HEK293 (cell line): ENCODE measurements around the gene PDZD2.

Experiments used
- KLF16 ChIP-seq: fragments of 450-650 bp; formaldehyde crosslinking; IDR thresholded peaks from 2 replicates; pipeline ENCODE4 v1.5.1; 2017; ENCODE audit warnings: missing biosample characterization, missing genetic modification characterization
- MYNN ChIP-seq: fragments of 450-650 bp; formaldehyde crosslinking; IDR thresholded peaks from 2 replicates; pipeline ENCODE4 v1.5.1; 2016; ENCODE audit warnings: missing biosample characterization, missing genetic modification characterization, borderline replicate concordance
- TCF7L2 ChIP-seq: IDR thresholded peaks from 2 replicates; pipeline ENCODE4 v1.6.1; 2011; ENCODE audit warnings: low read depth, mild to moderate bottlenecking, inconsistent platforms, low read length, moderate library complexity, borderline replicate concordance
- YY1 ChIP-seq: fragments of 450-650 bp; formaldehyde crosslinking; IDR thresholded peaks from 2 replicates; pipeline ENCODE4 v1.5.1; 2018; ENCODE audit warnings: missing biosample characterization, missing genetic modification characterization
- ZNF24 ChIP-seq: fragments of 450-650 bp; formaldehyde crosslinking; IDR thresholded peaks from 2 replicates; pipeline ENCODE4 v1.5.1; 2016; ENCODE audit warnings: missing biosample characterization, missing genetic modification characterization
- ZNF394 ChIP-seq: fragments of 450-650 bp; formaldehyde crosslinking; IDR thresholded peaks from 2 replicates; pipeline ENCODE4 v1.5.1; 2016; ENCODE audit warnings: missing biosample characterization, missing genetic modification characterization, mild to moderate bottlenecking, moderate library complexity, borderline replicate concordance
- ZNF776 ChIP-seq: fragments of 450-650 bp; formaldehyde crosslinking; IDR thresholded peaks from 2 replicates; pipeline ENCODE4 v1.5.0; 2017; ENCODE audit warnings: missing biosample characterization, missing genetic modification characterization, borderline replicate concordance
- TF ChIP-seq, protein P1 (sequence below): fragments of 450-650 bp; formaldehyde crosslinking; IDR thresholded peaks from 2 replicates; pipeline ENCODE4 v1.5.1; 2016; ENCODE audit warnings: missing biosample characterization, missing genetic modification characterization
- TF ChIP-seq, protein P2 (sequence below): fragments of 450-650 bp; formaldehyde crosslinking; IDR thresholded peaks from 2 replicates; pipeline ENCODE4 v1.5.1; 2016; ENCODE audit warnings: missing biosample characterization, missing genetic modification characterization

DNA sequence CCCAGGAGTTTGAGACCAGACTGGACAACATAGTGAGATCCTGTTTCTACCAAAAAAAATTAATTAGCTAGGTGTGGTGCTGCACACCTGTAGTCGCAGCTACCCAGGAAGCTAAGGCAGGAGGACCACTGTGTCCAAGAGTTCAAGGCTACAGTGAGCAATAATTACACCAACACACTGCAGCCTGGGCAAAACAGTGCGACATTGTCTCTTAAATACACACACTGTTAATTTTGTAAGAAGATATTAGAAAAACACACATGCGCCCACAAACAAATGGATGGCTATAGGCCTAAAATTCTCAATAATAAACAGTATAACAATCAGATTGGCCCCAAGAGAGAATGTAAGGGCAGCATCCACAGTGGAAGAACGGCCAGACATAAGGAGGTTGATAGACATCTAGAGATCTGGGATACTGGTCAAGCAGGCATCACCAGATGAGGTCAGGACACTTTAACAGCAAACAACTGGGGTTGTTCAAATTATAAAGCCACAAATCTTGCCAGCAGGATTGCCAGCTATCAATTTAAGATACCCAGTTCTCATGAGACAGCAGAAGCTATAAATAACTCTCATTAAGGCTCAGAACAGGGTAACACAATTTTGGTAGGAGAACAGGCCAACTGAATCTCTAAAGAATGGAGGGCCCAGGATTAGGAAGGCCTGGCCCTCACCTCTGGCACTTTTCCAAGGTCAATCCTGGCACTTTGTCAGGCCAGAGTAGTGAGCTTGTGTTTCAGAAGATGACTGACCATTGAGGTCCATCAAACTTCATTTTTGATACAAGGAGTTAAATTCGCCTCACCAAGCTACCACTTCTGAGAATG lies 505.7 kb downstream of the PDZD2 start:
- TF ChIP-seq MYNN: no peak
- no peak for TF ChIP-seq ZNF24
- TF ChIP-seq, protein P1, sequence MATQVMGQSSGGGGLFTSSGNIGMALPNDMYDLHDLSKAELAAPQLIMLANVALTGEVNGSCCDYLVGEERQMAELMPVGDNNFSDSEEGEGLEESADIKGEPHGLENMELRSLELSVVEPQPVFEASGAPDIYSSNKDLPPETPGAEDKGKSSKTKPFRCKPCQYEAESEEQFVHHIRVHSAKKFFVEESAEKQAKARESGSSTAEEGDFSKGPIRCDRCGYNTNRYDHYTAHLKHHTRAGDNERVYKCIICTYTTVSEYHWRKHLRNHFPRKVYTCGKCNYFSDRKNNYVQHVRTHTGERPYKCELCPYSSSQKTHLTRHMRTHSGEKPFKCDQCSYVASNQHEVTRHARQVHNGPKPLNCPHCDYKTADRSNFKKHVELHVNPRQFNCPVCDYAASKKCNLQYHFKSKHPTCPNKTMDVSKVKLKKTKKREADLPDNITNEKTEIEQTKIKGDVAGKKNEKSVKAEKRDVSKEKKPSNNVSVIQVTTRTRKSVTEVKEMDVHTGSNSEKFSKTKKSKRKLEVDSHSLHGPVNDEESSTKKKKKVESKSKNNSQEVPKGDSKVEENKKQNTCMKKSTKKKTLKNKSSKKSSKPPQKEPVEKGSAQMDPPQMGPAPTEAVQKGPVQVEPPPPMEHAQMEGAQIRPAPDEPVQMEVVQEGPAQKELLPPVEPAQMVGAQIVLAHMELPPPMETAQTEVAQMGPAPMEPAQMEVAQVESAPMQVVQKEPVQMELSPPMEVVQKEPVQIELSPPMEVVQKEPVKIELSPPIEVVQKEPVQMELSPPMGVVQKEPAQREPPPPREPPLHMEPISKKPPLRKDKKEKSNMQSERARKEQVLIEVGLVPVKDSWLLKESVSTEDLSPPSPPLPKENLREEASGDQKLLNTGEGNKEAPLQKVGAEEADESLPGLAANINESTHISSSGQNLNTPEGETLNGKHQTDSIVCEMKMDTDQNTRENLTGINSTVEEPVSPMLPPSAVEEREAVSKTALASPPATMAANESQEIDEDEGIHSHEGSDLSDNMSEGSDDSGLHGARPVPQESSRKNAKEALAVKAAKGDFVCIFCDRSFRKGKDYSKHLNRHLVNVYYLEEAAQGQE (tag by site-specific recombination): no peak
- no peak for TF ChIP-seq TCF7L2
- no peak for TF ChIP-seq YY1 (tag by site-specific recombination)
- TF ChIP-seq, protein P2, sequence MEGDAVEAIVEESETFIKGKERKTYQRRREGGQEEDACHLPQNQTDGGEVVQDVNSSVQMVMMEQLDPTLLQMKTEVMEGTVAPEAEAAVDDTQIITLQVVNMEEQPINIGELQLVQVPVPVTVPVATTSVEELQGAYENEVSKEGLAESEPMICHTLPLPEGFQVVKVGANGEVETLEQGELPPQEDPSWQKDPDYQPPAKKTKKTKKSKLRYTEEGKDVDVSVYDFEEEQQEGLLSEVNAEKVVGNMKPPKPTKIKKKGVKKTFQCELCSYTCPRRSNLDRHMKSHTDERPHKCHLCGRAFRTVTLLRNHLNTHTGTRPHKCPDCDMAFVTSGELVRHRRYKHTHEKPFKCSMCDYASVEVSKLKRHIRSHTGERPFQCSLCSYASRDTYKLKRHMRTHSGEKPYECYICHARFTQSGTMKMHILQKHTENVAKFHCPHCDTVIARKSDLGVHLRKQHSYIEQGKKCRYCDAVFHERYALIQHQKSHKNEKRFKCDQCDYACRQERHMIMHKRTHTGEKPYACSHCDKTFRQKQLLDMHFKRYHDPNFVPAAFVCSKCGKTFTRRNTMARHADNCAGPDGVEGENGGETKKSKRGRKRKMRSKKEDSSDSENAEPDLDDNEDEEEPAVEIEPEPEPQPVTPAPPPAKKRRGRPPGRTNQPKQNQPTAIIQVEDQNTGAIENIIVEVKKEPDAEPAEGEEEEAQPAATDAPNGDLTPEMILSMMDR (tag by site-specific recombination): no peak
- TF ChIP-seq ZNF394 (tag by site-specific recombination): no peak
- TF ChIP-seq ZNF776 (tag by site-specific recombination): no peak
- no peak for TF ChIP-seq KLF16
